Vagina (tissue), 2 donors: ENCODE data around the gene CSTF1.
A peak's percentile ranks its signal among the peaks of the same experiment; 100 is the strongest.

Source experiments
- POLR2A ChIP-seq, 2 donors: fragments of 450-650 bp; IDR thresholded peaks; one replicate each; pipeline ENCODE4 v1.6.1; 2017; ENCODE audit warnings: antibody characterized with exemption in 2 of 2, mild to moderate bottlenecking in 2 of 2, moderate library complexity in 2 of 2
- POLR2AphosphoS5 ChIP-seq, 2 donors: sonication (generic); formaldehyde crosslinking; IDR thresholded peaks; one replicate each; pipeline ENCODE4 v1.9.0; 2017; ENCODE audit warnings: antibody characterized with exemption in 2 of 2, mild to moderate bottlenecking in 2 of 2, low read depth in 1 of 2; ENCODE audit not compliant: insufficient read depth in 1 of 2
- TF ChIP-seq, protein P1 (sequence below), 3 experiments: fragments of 450-650 bp in 2 of 3; fragments of 200-600 bp in 1 of 3; sonication (generic) in 1 of 3; IDR thresholded peaks; one replicate each; pipeline ENCODE4 v1.5.1; 2017 to 2019; ENCODE audit warnings: antibody characterized with exemption in 3 of 3, mild to moderate bottlenecking in 2 of 3, moderate library complexity in 2 of 3

DNA sequence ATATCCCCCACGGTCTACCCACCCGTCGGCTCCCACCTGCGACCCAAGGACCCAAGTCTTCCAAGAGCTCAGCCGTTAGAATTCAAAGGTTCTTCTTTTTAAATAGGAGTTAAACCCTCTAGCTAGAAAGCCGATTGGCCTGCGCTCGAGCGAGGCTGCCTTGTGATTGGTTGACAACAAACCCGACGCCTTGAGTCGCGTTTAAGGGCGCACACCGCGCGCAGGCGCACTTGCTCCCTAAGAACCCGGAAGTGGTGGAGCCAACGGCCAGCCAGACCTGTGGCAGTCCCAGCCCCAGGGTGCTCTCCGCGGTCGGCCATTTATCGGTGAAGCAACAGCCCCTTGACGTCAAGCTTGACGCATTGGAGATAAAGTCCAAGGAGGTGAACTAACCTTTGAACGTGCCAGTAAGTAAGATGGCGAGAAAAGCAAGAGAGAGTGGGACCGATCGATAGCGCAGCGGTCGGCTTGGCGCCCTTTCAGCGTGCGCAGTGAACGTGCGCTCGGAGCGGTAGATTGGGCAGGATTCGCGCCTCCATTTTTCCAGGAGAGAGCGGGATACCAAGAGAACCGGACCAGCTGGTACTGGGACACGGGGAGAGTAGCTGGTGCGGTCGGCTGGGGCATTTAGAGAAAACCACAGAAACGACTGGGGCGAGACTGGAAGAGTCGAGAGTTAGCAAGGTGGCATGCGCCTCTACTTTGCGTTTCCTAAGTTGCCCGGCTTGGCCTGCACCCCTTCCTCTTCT, at the start of gene CSTF1, which contains the start of gene AURKA:
- TF ChIP-seq, protein P1, sequence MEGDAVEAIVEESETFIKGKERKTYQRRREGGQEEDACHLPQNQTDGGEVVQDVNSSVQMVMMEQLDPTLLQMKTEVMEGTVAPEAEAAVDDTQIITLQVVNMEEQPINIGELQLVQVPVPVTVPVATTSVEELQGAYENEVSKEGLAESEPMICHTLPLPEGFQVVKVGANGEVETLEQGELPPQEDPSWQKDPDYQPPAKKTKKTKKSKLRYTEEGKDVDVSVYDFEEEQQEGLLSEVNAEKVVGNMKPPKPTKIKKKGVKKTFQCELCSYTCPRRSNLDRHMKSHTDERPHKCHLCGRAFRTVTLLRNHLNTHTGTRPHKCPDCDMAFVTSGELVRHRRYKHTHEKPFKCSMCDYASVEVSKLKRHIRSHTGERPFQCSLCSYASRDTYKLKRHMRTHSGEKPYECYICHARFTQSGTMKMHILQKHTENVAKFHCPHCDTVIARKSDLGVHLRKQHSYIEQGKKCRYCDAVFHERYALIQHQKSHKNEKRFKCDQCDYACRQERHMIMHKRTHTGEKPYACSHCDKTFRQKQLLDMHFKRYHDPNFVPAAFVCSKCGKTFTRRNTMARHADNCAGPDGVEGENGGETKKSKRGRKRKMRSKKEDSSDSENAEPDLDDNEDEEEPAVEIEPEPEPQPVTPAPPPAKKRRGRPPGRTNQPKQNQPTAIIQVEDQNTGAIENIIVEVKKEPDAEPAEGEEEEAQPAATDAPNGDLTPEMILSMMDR (IDR thresholded peaks at IDR 0.05), result no peak
- TF ChIP-seq POLR2A (IDR thresholded peaks at IDR 0.05) (peak in 1 of 2 donors; percentile 20), POLR2AphosphoS5 (IDR thresholded peaks at IDR 0.05; ENCODE audit: insufficient read depth in 1 of 2, low read depth in 1 of 2) (peak; percentile 94 to 96)
